SK-MEL-5 (cell line): ENCODE measurements around the gene DNAAF1. TPM values are rescaled to one million over a fixed set of nuclear protein-coding genes. Genes with fewer than 3 reads are reported as not detected.

Experiments
- DNase-seq: peaks from one replicate; pipeline ENCODE4 v3.0.0-alpha.2; 2016; ENCODE audit warnings: low read depth, low spot score
- in situ Hi-C: cut with HindIII; loops from 2 replicates; pipeline ENCODE4 v1.10.0; 2016; ENCODE audit warnings: low sequenced_read_pairs, high pct_unique_total_duplicates, low pct_unique_long_range_greater_than_20kb
- total RNA-seq: library from RNA; depleted of rRNA; stranded (reverse); fragments of >200 nt; shearing (Covaris generic); gene quantifications from 2 replicates; pipeline ENCODE4 v1.2.3, GENCODE V29; 2014

The DNAAF1 gene
- total RNA-seq, 1 experiment from 2014 or later = 0.63 TPM

DNA sequence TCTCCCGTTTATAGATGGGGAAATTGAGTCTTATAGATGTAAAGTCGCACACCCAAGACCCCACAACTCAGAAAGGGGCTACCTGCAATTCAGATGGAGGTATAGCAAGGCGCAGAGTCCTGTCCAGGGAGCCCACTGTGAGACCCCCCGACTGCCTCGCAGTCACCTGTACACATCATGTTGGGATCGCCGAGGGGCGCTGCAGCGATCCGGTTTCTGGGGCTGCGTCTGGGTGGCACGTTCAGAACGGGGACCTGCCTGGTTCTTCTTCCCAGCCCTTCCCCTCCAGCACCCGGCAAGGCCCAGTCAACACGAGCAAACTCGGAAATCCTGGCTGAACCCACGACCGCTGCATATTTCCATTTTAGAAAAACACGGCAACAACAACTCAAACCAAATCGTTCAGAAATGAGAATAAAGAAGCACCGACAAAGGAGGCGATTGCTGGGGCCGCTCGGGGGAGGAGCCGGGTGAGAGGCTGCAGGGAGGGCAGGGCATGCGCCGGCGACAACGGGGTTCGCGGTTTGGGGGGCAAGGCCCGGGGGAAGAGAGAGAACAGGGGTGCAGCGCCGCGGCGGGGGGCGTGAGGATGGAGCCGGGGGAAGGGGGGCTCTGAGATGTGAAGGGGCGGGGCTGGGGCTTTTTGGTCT is 774 bp upstream of the DNAAF1 start:
- in situ Hi-C loops = no loop called here
- no peak for DNase-seq

DNA sequence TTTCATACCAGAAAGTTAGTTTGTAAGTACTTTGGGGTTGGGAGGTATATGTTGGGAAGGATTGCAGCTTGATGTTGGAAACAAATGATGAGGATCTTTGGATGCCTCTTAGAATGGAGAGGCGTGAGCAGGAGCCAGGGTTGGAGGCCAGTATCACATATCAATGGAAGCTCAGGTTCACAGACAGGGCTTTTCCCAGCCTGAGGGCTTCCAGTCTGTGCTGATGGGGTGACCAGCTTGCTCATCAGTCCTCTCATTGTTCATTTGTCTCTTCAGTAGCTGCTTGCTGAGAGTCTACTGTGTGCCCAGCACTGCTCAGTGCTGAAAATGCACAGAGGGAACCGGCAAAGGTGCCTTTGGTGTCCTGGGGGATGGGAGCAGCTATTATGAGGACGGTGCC is 5.8 kb downstream of the DNAAF1 start:
- in situ Hi-C loops = no loop called here
- peak; percentile 36 for DNase-seq

DNA sequence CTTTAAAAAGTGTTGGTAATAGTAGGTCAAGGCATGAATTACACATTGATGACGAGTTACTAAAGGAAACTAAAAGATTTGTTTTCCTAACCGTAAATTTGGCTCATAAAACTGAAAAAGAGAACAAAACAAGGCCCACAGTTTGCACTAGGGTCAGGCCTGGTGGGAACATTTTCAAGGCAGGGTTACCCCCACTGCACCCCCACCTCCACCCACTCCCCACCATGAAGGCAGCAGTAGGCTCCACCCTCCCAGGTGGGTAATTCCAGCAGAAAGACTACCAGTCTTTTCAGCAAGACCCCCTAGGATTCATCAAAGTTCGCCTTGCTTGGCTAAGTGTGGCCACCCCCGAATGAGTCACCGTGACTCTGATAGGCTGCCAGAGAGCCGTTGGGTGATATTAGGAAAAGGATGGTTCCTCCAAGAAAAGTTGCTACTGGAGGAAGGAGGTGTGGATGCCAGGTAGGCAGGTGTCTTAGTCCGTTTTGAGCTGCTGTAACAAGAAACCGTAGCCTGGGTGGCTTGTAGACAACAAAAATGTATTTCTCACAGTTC is 8.6 kb downstream of the DNAAF1 start:
- in situ Hi-C loops = no loop called here

DNA sequence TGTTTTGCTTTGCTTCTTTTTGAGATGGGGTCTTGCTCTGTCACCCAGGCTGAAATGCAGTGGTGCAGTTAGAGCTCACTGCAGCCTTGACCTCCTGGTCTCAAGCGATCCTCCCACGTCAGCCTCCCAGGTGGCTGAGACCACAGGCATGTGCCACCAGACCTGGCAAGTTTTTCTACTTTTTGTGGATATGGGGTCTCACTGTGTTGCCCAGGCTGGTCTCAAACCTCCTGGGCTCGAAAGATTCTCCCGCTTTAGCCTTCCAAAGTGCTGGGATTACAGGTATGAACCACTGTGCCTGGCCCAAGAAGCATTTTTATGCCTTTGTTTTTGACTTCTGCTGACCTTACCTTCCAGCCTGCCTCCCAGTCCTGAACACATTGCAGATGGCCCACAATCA is 10.1 kb downstream of the DNAAF1 start:
- DNase-seq = no peak
- in situ Hi-C loops = no loop called here

More for the DNA sequence above, 8.6 kb downstream of the DNAAF1 start:
- DNase-seq = no peak

DNA sequence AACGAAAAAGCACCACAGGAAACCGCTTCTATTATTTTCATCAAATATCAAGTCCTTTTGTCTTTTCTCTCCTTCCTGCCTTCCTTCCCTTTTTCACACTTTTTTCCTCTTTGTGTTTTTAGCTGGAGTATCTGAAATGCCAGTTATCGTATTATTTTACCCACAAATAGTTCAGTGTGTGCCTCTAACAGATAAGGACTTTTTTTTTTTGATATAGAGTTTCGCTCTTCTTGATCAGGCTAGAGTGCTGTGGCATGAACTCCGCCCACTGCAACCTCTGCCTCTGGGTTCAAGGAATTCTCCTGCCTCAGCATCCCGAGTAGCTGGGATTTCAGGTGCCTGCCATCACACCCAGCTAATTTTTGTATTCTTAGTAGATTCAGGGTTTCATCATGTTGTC is 10.7 kb downstream of the DNAAF1 start:
- in situ Hi-C loops = no loop called here
- no peak for DNase-seq

DNA sequence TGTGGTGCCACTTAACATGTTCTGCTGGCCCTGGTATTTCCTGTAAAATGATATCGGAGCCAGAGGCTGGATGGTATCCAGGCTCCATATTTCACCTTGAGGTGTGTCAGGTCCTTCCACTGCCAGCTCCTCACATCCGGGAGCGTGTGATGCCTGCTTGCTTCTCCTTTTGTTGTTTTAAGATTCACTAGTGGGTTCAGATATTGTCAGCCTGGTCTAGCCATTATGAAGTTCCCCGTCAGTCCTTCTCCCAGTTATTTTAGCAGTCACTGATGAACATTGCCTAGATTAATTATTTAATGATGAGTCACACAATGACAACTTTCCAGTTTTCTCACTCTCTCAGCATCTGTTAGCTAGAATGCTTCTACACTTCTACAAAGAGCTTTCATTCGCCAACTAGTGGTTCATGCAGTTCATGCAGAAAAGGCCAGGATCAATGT is 11.3 kb downstream of the DNAAF1 start:
- DNase-seq = no peak
- in situ Hi-C loops = no loop called here

DNA sequence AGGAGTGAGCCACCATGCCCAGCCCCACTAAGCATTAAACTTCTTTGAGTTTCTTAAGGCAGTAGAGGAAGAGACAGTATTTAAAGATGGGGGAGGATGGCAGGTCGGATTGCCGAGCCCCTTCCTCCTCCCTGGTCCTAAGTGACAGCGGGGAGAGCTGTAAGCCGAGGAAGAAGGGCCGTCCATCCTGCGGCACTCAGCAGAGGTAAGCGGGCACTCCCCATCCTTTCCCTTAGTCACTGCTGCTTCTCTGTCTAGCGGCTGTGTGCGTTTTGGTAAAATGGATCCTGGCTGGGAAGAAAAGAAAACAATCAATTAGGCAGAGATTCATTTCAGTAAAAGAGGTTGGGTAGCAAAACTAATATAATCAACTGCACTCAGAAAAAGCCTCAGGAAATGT is 13.9 kb downstream of the DNAAF1 start:
- in situ Hi-C loops = no loop called here
- DNase-seq = no peak

DNA sequence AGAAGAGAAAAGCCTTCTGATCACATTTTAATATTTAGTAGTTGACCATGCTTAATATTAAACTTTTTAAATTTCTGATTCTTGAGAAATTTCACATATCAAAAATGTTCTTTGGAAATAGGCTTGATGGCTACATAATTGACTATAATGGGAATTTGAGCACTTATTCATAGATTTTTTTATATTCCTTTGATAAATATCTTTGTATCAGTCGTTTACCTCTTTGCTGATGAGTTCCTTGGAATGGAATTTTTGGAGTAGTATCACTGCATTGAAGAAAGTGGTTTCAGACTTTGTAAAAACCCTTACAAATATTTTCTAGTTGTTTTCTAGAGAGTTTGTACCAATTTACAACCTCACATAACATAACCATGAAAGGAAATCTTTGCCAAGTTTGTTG is 14.7 kb downstream of the DNAAF1 start:
- DNase-seq = no peak
- in situ Hi-C loops = no loop called here

DNA sequence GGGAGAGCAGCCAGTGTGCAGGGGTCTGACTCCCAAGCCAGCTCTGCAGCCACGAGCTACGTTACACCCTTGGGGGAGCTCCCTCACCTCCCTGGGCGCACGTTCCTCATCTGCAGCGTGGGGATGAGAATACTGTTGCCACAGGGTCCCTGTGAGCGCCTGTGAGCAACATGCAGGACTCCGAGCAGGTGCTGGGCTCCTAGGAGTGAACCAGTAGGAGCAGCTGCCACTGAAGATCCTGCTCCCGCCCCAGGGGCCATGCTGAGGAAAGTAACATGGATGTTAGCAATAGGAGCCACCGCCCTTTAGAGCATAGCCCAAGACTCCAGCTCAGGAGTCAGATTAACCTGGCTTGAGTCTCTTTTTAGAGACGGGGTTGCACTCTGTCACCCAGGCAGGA is 15.9 kb downstream of the DNAAF1 start:
- in situ Hi-C loops = no loop called here

DNA sequence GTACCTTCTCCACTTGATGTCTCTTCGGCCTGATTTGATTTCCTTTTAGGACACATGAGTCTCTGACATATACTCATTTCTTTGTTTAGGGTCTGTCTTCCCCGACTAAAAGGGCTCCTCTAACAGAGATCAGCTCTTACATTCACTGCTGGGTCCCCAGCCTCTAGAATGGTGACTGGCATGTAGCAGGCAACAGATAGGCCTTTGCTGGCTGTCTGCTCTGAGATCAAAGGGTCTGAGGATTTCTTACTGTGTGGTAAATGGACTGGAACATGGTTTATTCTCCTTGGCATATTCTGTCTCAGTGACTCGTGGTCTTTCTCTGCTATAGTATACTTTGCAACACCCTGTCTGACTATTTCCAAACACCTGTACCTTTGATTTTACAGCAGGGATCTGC is 16.7 kb downstream of the DNAAF1 start:
- DNase-seq = no peak
- in situ Hi-C loops = no loop called here

More for the DNA sequence above, 15.9 kb downstream of the DNAAF1 start:
- DNase-seq = no peak

DNA sequence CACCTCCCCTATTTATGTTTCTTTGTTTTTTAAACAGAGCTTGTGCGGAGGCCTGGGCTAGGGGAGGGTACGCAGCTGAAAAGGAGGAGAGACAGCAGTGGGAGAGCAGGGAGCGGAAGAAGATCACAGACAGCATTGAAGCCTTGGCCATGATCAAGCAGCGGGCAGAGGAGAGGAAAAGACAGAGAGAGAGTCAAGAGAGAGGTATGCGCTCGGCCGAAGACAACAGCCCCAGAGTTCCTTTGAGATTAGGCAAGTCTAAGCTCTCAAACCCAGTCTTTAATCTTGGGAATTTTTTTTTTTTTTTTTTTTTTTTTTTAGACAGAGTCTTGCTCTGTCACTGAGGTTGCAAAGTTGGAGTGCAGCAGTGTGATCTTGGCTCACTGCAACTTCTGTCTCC is 20.6 kb downstream of the DNAAF1 start:
- DNase-seq = no peak
- in situ Hi-C loops = no loop called here

DNA sequence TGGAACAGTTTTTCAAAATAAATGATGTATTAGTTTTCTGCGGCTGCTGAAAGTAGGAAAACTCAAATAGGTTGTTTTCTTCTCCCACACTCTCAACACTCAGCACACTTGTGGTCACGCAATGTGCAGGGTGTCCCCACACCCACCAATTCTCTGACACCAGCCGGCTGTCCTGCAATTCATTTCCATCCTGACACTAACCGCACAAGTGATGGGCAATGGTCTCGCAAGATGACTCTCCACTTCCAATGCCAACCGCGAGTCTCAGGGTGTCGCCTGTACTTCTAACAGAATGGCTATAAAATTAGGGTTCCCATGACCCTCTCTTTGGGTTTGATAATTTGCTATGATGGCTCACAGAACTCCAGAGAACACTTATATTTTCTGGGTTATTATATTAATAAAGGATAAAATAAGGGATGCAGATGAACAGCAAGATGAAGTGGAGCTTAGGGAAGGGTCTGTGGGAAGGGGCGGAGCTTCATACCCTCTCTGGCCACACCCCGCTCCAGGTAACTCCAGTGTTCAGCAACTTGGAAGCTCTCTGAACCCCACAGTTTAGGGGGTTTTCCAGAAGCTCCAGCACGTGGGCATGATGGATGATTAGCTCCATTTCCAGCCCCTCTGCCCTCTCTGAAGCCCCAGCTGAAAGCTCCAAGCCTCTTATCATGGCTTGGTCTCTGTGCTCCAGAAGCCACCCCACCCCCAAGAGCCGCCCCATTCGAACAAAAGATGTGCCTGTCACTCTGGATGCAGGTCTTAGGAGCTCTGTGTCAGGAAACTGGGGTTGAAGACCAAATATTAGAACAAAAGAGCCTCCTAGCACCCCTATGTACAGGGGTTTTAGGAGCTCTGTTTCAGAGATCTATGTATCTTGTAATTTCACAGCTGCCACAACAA is 21.9 kb downstream of the DNAAF1 start:
- no peak for DNase-seq
- in situ Hi-C loops = no loop called here

DNA sequence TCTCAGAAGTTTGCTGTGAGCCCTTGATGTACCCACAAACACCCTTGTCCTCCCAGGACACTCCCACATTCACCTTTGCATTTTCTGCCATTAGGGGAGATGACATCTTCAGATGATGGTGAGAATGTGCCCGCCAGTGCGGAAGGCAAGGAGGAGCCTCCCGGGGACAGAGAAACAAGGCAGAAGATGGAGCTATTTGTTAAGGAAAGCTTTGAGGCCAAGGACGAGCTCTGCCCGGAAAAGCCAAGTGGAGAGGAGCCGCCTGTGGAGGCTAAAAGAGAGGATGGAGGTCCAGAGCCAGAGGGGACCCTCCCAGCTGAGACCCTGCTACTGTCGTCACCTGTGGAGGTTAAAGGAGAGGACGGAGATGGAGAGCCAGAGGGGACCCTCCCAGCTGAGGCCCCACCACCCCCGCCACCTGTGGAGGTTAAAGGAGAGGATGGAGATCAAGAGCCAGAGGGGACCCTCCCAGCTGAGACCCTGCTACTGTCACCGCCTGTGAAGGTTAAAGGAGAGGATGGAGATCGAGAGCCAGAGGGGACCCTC is 24.7 kb downstream of the DNAAF1 start:
- in situ Hi-C loops = no loop called here
- DNase-seq = no peak

DNA sequence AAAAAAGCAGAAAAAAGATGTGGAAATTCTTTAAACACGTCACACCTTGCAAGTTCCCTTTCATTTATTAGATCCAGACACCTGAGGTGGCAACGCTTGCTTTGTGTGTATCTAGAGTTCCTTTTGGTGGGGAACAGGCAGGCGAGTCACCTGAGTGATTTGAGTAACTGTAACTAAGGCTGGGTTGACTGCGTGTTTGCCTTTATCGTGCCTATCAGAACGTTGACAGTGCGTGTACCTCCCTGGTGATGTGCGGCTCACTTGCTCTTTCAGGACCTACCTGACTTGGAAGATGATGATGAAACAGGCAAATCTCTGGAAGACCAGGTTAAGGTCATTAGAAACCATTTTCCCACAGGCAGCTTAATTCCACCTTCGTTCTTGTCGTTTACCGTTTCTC is 29.3 kb downstream of the DNAAF1 start:
- in situ Hi-C loops = no loop called here
- DNase-seq = no peak

DNA sequence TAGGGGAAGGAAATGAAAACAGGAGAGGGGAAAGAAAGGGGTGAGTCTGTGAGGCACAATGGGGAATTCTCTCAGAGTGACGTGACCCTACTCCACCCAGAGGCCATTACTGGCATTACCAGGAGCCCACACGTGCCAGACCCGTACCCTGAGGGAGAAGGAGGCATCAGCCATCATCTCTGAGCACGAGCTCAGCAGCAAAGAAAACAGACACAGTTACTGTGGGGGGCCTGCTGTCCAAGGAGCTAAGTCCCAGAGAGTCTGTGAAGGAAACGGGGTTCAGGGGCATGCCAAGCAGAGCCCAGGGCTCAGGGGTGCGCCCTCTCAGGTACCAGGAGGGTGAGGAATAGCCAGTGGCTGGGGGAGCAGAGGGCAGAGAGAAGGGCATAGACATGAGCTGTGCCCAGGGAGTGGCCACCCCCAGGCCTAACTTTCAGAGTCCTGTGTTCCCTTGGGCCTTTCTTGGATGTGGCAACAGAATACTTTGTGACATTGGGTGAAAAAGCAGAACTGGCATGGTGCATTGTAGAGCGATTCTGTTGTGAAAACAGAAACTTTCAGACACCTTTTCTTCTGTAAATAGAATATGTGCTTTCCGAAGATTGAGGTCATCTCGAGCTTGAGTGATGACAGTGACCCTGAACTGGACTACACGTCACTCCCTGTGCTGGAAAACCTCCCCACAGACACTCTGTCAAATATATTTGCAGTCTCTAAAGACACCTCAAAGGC is 30.4 kb downstream of the DNAAF1 start:
- in situ Hi-C loops = no loop called here
- DNase-seq = peak; percentile 81

DNA sequence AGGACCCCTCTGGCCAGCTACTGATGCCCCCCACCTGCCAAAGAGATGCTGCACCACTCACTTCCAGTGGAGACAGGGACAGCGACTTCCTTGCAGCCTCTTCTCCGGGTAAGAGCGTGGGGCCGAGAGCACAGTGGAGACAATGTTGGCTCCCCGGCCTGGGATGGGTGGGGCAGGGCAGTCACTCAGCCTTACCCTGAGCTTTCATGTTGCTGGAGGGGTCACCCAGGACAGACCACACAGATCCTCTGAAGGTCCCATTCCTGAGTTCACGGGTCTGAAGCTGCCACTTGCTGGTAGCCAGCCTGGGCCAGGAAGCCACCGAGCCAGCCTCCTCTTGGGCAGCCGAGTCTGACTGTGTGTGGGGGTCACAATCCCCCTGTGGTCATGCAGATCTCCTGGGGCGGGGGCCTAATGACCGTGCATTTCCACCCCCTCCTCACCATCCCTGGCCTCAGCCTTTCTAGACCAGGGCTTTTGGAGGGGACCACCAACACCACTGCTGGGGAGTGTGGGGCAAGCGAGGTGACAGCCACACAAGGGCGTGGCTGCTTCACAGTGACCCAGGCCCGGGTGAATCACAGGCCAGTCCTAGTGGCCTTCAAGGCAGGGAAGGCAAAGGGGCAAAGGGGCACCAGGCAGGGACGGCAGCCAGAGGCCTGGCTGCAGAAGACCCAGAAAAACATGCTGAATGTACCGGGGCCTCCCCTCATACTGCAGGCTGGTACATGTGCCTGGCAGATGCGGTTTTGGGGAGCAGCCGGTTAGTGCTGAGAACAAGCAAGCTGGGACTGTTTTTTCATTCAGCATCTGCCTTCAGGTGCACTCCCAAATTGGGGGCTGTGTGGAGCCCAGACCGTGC is 31.3 kb downstream of the DNAAF1 start:
- DNase-seq = no peak
- in situ Hi-C loops = no loop called here

DNA sequence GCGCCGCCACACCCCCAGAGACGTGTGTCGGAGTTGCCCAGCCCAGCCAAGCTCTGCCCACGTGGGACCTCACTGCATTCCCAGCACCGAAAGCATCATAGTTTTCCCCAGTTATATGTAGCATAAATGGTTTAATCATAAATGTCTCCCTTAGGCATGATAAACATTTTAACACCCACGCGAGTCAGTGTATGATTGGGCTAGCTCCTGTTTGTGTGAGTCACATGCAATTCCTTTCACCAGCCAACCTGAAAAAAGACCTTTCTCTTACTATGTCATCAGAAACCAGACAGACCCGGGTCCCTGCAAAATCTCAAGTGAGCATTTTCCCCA is 32.6 kb downstream of the DNAAF1 start:
- peak; percentile 39 for DNase-seq

More for the DNA sequence above, 32.6 kb downstream of the DNAAF1 start:
- in situ Hi-C loops = no loop called here
